Small intestine (tissue), 16 donors: ENCODE data around the gene TFB1M. TPM values are rescaled to one million over a fixed set of nuclear protein-coding genes. Genes with fewer than 3 reads are reported as not detected.
"Not testable (repeated sequence)": the region's sequence is repeated elsewhere in the genome, so short reads cannot be mapped to it uniquely, and the experiment has no call there.

ENCODE experiments used
- DNase-seq, 2 donors: peaks; one replicate each; pipeline versions ENCODE4 v3.0.0 to v3.0.0-alpha.2; 2013
- FAIRE-seq: peaks from 2 replicates; lab custom pipeline; 2012; peaks lifted over from hg19 to GRCh38; lab: Jason Lieb, UNC
- H3K27ac ChIP-seq, 3 donors: one replicate each; pipeline ENCODE4 v1.5.1; 2013; ENCODE audit warnings: low read length in 2 of 3, mild to moderate bottlenecking in 2 of 3, control low read depth in 1 of 3, inconsistent platforms in 1 of 3, low read depth in 1 of 3, moderate library complexity in 1 of 3
- H3K27me3 ChIP-seq, 3 donors: one replicate each; pipeline ENCODE4 v1.6.1; 2013; ENCODE audit warnings: low read length in 3 of 3, inconsistent platforms in 1 of 3; ENCODE audit not compliant: control insufficient read depth in 3 of 3, insufficient read depth in 3 of 3
- H3K36me3 ChIP-seq, 3 donors: one replicate each; pipeline ENCODE4 v1.6.1; 2013; ENCODE audit warnings: low read length in 3 of 3, inconsistent platforms in 1 of 3, low read depth in 1 of 3, mild to moderate bottlenecking in 1 of 3, moderate library complexity in 1 of 3; ENCODE audit not compliant: control insufficient read depth in 3 of 3, insufficient read depth in 2 of 3
- H3K4me1 ChIP-seq, 3 donors: one replicate each; pipeline ENCODE4 v1.6.1; 2013; ENCODE audit warnings: low read length in 2 of 3, inconsistent platforms in 1 of 3, low read depth in 1 of 3, mild to moderate bottlenecking in 1 of 3, moderate library complexity in 1 of 3; ENCODE audit not compliant: control insufficient read depth in 3 of 3, insufficient read depth in 2 of 3
- H3K4me3 ChIP-seq, 3 donors: one replicate each; pipeline ENCODE4 v1.5.1; 2013; ENCODE audit warnings: low read length in 3 of 3, control low read depth in 1 of 3, inconsistent platforms in 1 of 3, low read depth in 1 of 3, mild to moderate bottlenecking in 1 of 3, moderate library complexity in 1 of 3
- H3K9me3 ChIP-seq, 2 donors: one replicate each; pipeline ENCODE4 v1.6.1; 2013; ENCODE audit warnings: low read depth in 1 of 2, low read length in 1 of 2; ENCODE audit not compliant: control insufficient read depth in 2 of 2, insufficient read depth in 1 of 2
- WGBS, 3 donors: extraction: QIAGEN DNeasy Blood & Tissue Kit; methylation state at CpG; one replicate each; pipeline ENCODE4 v1.1.7; 2013; 5-methylcytosine and 5-hydroxymethylcytosine counted together
- long read RNA-seq, 10 donors: transcript quantifications; one replicate each; lab custom pipeline, GENCODE V29; 2026
- polyA plus RNA-seq, 4 donors: library from polyadenylated mRNA; stranded (reverse) in 3 of 4; unstranded in 1 of 4; fragments of 200-250 nt in 3 of 4; fragments of 120-200 nt in 1 of 4; gene quantifications; one replicate each; pipeline versions ENCODE4 v1.2.1 to v1.2.3, GENCODE V29; 2013
- donor health status: healthy with polysubstance abuse.
- donor health status: control.
- donor health status: control.
- donor health status: Bipolar disorder and iron deficiency.
- donor health status: healthy.

TFB1M gene
- 10 to 100 TPM in 3 of 4 donors, 1 to 10 TPM in 1; 5.4 to 16.5 (median 14.3) TPM for polyA plus RNA-seq
- long read RNA-seq, donor 1, transcript TFB1M-201 (7 exons, 1,424 nt), result major isoform, 15 of 15 reads
- long read RNA-seq, donor 1, partial matches to known transcripts, result 0 of 15 reads
- long read RNA-seq, donor 1, other reads (novel, unspliced or antisense), result 0 of 15 reads
- long read RNA-seq, donor 2, partial matches to known transcripts, result 0 of 1 reads
- long read RNA-seq, donor 2, other reads (novel, unspliced or antisense), result 0 of 1 reads
- long read RNA-seq, donor 3, transcript TFB1M-201 (7 exons, 1,424 nt), result major isoform, 5 of 5 reads
- long read RNA-seq, donor 3, partial matches to known transcripts, result 0 of 5 reads
- long read RNA-seq, donor 3, other reads (novel, unspliced or antisense), result 0 of 5 reads
- long read RNA-seq, donor 4, partial matches to known transcripts, result 0 of 2 reads
- long read RNA-seq, donor 4, other reads (novel, unspliced or antisense), result 0 of 2 reads
- long read RNA-seq, donor 5, partial matches to known transcripts, result 0 of 4 reads
- long read RNA-seq, donor 5, other reads (novel, unspliced or antisense), result 0 of 4 reads
- long read RNA-seq, donor 6, partial matches to known transcripts, result 0 of 4 reads
- long read RNA-seq, donor 6, other reads (novel, unspliced or antisense), result 0 of 4 reads
- long read RNA-seq, donor 7, transcript TFB1M-201 (7 exons, 1,424 nt), result major isoform, 16 of 16 reads
- long read RNA-seq, donor 7, partial matches to known transcripts, result 0 of 16 reads
- long read RNA-seq, donor 7, other reads (novel, unspliced or antisense), result 0 of 16 reads
- long read RNA-seq, donor 8, result 0 reads
- long read RNA-seq, donor 9, partial matches to known transcripts, result 0 of 1 reads
- long read RNA-seq, donor 9, other reads (novel, unspliced or antisense), result 0 of 1 reads
- long read RNA-seq, donor 10, transcript TFB1M-201 (7 exons, 1,424 nt), result major isoform, 5 of 5 reads
- long read RNA-seq, donor 10, partial matches to known transcripts, result 0 of 5 reads
- long read RNA-seq, donor 10, other reads (novel, unspliced or antisense), result 0 of 5 reads

GRCh38 chr6:155314092-155314772, at the start of gene TFB1M:
TFB1M (minus strand) TSS chr6:155314484; CDS start chr6:155314428, 56 bp downstream.
- Histone ChIP-seq H3K27me3 (no peaks in the 10 kb centered on the region), H3K4me1 (peaks cover 0 to 4% (median 0%) of the 10 kb centered on the region in 3 donors), H3K27ac (peak within 1 kb of the TSS; percentile 87 to 92 (median 91)), H3K9me3 (no peaks in the 10 kb centered on the region), H3K4me3 (peak within 1 kb of the TSS; percentile 76 to 98 (median 85)), H3K36me3 (no peaks in the 10 kb centered on the region)
- FAIRE-seq (peak; percentile 92), DNase-seq (peak; percentile 99)
- WGBS, 3 donors, result 0 to 1% (median 1%) methylated on average over 46 to 52 of the region's 52 CpGs

GRCh38 chr6:155364021-155364420, 49.7 kb upstream of the TFB1M start:
- not testable (repeated sequence) for H3K27ac ChIP-seq, H3K9me3 ChIP-seq, DNase-seq, H3K4me1 ChIP-seq, H3K4me3 ChIP-seq, H3K27me3 ChIP-seq, FAIRE-seq, H3K36me3 ChIP-seq
- WGBS, 3 donors, result 80 to 90% (median 84%) methylated on average over 12 of the region's 12 CpGs

GRCh38 chr6:155362968-155363632, 48.8 kb upstream of the TFB1M start:
- not testable (repeated sequence) for H3K36me3 ChIP-seq, H3K4me1 ChIP-seq, H3K27ac ChIP-seq, DNase-seq, H3K27me3 ChIP-seq, H3K4me3 ChIP-seq, FAIRE-seq, H3K9me3 ChIP-seq
- 96 to 98% (median 96%) methylated on average over 25 to 39 of the region's 39 CpGs for WGBS, 3 donors

DNA sequence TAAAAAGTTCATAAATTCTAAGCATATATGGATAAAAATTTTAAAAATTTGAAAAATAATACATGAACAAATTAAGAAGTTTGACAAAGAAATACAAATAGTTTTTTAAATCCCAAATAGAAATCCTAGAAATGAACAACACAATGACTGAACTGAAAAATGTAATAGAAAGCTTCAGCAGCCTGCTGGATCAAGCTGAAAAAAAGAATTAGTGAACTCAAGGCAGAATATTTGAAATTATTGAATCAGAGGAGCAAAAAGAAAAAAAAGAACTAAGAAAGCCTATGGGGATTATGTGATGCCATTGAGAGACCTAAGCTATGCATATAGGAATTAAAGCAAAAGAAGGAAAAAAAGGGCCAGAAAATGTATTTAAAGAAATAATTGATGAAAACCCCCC, 39.9 kb upstream of the TFB1M start:
- H3K4me1 ChIP-seq, result no peaks in the 10 kb centered on the region
- no peaks in the 10 kb centered on the region for H3K27me3 ChIP-seq
- H3K9me3 ChIP-seq, result peaks cover 1 to 25% of the 10 kb centered on the region in 2 donors
- no peak for DNase-seq
- H3K36me3 ChIP-seq, result no peaks in the 10 kb centered on the region
- no peak overlapping the region for H3K27ac ChIP-seq
- no peak for FAIRE-seq
- H3K4me3 ChIP-seq, result no peak overlapping the region

GRCh38 chr6:155352811-155353210, 38.5 kb upstream of the TFB1M start:
- H3K27me3 ChIP-seq, result no peaks in the 10 kb centered on the region
- H3K9me3 ChIP-seq, result peaks cover 1 to 35% of the 10 kb centered on the region in 2 donors
- DNase-seq (no peak), FAIRE-seq (no peak)
- H3K4me1 ChIP-seq, result no peaks in the 10 kb centered on the region
- H3K4me3 ChIP-seq, result no peak overlapping the region
- no peaks in the 10 kb centered on the region for H3K36me3 ChIP-seq
- no peak overlapping the region for H3K27ac ChIP-seq

GRCh38 chr6:155352130-155352420, 37.8 kb upstream of the TFB1M start:
- FAIRE-seq (no peak), DNase-seq (no peak)
- no peak overlapping the region for H3K27ac ChIP-seq
- H3K4me3 ChIP-seq, result no peak overlapping the region
- peaks cover 1 to 36% of the 10 kb centered on the region in 2 donors for H3K9me3 ChIP-seq
- H3K4me1 ChIP-seq, result no peaks in the 10 kb centered on the region
- H3K36me3 ChIP-seq, result no peaks in the 10 kb centered on the region
- H3K27me3 ChIP-seq, result no peaks in the 10 kb centered on the region
- 81 to 91% (median 86%) methylated on average over 4 of the region's 4 CpGs for WGBS, 3 donors

GRCh38 chr6:155351273-155352129, 37.2 kb upstream of the TFB1M start:
- DNase-seq (no peak), FAIRE-seq (no peak)
- Histone ChIP-seq H3K9me3 (peaks cover 1 to 36% of the 10 kb centered on the region in 2 donors), H3K27ac (no peak overlapping the region), H3K36me3 (no peaks in the 10 kb centered on the region), H3K4me3 (no peak overlapping the region), H3K4me1 (no peaks in the 10 kb centered on the region), H3K27me3 (no peaks in the 10 kb centered on the region)
- WGBS, 3 donors, result 83 to 87% (median 87%) methylated on average over 5 of the region's 5 CpGs
